Motor neuron (in vitro differentiated cells): ENCODE data around the gene VSX1. TPM values are rescaled to one million over a fixed set of nuclear protein-coding genes. Genes with fewer than 3 reads are reported as not detected.

Experiments used
- ATAC-seq, 8 experiments: fragments of 200-7000 bp; cut with Tn5 transposase; replicated peaks in 6 of 8; 2 replicates each; pipeline ENCODE4 v1.8.0; 2021; ENCODE audit warnings: mild to moderate bottlenecking in 8 of 8, moderate library complexity in 8 of 8
- H3K27ac ChIP-seq, 2 donors: fragments of 250-450 bp; sonication (Bioruptor Pico); 2 replicates each; pipeline ENCODE4 v1.9.0; 2021; ENCODE audit warnings: antibody characterized with exemption in 2 of 2, mild to moderate bottlenecking in 2 of 2, moderate library complexity in 1 of 2
- H3K4me1 ChIP-seq, 2 donors: fragments of 250-450 bp; sonication (Bioruptor Pico); replicated peaks in 1 of 2; 2 replicates each; pipeline ENCODE4 v1.6.1; 2021; ENCODE audit warnings: antibody characterized with exemption in 2 of 2, mild to moderate bottlenecking in 2 of 2, moderate library complexity in 1 of 2
- H3K4me3 ChIP-seq, 5 donors: fragments of 250-450 bp; sonication (Bioruptor Pico); 2 replicates each; pipeline ENCODE4 v1.9.0; 2021; ENCODE audit warnings: antibody characterized with exemption in 5 of 5, mild to moderate bottlenecking in 5 of 5, moderate library complexity in 4 of 5
- WGBS, 10 experiments: fragments of 450-650 bp; shearing (Covaris generic); methylation state at CpG; one replicate each; pipeline ENCODE4 v1.0.0; 2022; 5-methylcytosine and 5-hydroxymethylcytosine counted together
- in situ Hi-C, 9 experiments: fragments of 400-800 bp; cut with MboI; loops; one replicate each; pipeline ENCODE4 v1.15.0; 2021; ENCODE audit warnings: low sequenced_read_pairs in 9 of 9, low pct_unique_long_range_greater_than_20kb in 2 of 9; ENCODE audit not compliant: unreplicated experiment in 9 of 9
- total RNA-seq, 8 experiments: library from RNA; unstranded; fragments of 300-600 nt; gene quantifications; 2 replicates each; pipeline versions ENCODE4 v1.2.3 to v1.2.4, GENCODE V29; 2022

VSX1 gene
- total RNA-seq, 8 experiments from 2014 or later, result 0.21 to 55.7 (median 0.37) TPM; not detected in 1

DNA sequence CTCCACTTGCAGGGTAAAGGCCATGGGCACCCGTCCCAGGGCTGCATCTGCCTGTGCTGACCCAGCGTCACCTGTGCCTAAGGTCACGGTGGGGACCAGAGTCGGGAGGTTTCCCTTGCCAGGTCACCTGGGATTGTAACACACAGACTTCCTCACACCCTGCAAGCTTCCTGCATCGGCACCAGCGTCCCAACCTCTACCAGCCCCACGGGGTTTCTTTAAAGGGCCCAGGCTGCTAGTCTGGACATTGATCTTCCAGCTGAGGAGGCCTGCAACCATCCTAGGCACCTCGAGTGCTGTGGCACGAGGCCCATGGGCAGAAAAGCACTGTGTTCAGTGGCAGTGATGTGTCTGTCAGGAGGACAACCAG, 36.6 kb downstream of the VSX1 start:
- 25 to 100% (median 50%) methylated on average over 1 to 3 of the region's 9 CpGs; no CpG with 5 or more reads in 5 of the 10 experiments for WGBS, 10 experiments
- H3K4me3 ChIP-seq, result no peak overlapping the region
- H3K4me1 ChIP-seq, result peaks cover 0 to 11% of the 10 kb centered on the region in 2 donors
- no peak overlapping the region for H3K27ac ChIP-seq
- no peak for ATAC-seq
- in situ Hi-C loops, result no loop called here

DNA sequence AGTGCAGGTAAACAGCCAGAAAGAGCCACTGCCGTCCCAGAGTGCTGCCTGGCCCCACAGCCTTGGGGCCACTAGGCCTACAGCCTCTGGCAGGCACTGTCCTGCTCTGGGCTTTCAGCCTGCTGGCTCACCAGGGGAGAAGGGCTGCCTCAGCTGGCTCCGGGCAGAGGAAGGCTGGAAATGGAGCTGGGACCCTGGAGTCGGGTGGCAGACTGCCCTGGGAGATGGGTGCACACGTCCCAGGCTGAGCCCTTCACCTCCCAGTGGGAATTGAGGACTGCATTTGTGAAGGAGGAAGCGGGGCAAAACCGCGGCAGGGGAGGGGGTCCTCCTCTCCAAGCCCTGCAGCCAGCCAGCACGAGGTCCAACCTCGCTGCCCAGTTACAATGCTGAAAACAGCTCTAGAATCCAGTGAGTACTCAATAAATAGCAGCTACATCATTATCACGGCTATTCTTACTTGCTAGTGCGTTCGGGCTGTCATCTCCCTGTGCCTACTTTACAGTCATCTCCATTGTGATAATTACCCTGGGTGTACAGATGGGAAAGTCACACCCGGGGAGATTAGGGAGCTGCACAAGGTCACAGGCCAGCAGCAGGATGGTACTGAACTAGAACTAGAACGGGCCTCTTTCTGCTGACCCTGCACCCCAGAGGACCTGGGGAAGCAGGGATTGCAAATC, 37.1 kb downstream of the VSX1 start:
- ATAC-seq, result peak in 5 of 8 experiments; percentile 15 to 58 (median 35)
- no peak overlapping the region for H3K4me3 ChIP-seq
- in situ Hi-C loops, result no loop called here
- WGBS, 10 experiments, result 45 to 100% (median 90%) methylated on average over 1 to 6 of the region's 14 CpGs; no CpG with 5 or more reads in 3 of the 10 experiments
- peaks cover 0 to 9% of the 10 kb centered on the region in 2 donors for H3K4me1 ChIP-seq
- no peak overlapping the region for H3K27ac ChIP-seq

DNA sequence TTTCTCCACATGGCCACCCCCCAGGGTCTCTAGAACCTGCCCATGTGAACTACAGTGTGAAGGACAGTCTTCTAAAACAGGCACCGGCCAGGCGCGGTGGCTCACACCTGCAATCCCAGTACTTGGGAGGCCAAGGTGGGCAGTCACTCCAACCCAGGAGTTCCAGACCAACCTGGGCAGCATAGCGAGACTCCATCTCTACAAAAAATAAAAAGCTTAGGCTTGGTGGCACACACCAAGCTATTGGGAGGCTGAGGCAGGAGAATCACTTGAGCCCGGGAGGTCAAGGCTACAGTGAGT, 37.7 kb downstream of the VSX1 start:
- 60 to 100% (median 86%) methylated on average over 1 to 3 of the region's 5 CpGs; no CpG with 5 or more reads in 3 of the 10 experiments for WGBS, 10 experiments
- ATAC-seq, result no peak
- in situ Hi-C loops, result no loop called here
- Histone ChIP-seq H3K4me3 (no peak overlapping the region), H3K4me1 (peaks cover 0 to 5% of the 10 kb centered on the region in 2 donors), H3K27ac (no peak overlapping the region)

DNA sequence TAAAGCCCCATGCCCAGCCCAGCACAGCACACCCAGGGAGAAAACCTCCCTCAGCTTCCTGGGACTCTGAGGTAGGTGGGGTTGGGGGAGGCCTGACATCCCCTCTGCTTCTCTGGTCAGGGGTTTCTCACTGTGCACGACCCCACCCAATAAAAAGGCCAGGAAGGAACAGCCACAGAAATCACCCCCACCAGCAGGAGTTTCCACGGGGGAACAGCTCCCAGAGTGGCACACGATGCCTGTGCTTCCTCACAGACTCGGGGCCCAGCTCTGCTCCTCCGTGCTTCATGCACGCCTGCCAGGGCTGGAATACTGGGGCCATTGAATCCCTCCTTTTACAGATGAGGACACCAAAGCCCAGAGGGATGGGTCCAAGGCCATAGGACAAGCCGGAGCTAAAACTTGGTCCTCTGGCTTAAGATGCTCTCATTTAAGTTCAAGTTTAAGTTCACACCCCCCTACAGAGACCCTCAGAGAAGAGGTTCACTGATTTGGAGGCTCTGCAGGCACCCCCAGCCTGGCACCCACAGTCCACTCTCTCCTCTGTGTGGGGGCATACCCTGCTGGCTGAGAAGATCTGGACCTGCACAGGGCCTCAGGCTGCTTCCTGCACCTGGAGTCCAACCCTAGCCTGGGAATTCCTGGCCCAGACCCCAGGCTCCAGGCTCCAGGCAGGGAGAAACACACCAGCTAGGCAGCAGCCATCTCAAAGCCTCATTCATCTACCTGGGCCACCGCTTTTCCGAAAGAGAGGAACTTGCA, 38.3 kb downstream of the VSX1 start:
- in situ Hi-C loops, result no loop called here
- Histone ChIP-seq H3K4me3 (no peak overlapping the region), H3K4me1 (peaks cover 0 to 5% of the 10 kb centered on the region in 2 donors), H3K27ac (no peak overlapping the region)
- no peak for ATAC-seq
- WGBS, 10 experiments, result 54 to 100% (median 80%) methylated on average over 2 to 7 of the region's 9 CpGs; no CpG with 5 or more reads in 5 of the 10 experiments

DNA sequence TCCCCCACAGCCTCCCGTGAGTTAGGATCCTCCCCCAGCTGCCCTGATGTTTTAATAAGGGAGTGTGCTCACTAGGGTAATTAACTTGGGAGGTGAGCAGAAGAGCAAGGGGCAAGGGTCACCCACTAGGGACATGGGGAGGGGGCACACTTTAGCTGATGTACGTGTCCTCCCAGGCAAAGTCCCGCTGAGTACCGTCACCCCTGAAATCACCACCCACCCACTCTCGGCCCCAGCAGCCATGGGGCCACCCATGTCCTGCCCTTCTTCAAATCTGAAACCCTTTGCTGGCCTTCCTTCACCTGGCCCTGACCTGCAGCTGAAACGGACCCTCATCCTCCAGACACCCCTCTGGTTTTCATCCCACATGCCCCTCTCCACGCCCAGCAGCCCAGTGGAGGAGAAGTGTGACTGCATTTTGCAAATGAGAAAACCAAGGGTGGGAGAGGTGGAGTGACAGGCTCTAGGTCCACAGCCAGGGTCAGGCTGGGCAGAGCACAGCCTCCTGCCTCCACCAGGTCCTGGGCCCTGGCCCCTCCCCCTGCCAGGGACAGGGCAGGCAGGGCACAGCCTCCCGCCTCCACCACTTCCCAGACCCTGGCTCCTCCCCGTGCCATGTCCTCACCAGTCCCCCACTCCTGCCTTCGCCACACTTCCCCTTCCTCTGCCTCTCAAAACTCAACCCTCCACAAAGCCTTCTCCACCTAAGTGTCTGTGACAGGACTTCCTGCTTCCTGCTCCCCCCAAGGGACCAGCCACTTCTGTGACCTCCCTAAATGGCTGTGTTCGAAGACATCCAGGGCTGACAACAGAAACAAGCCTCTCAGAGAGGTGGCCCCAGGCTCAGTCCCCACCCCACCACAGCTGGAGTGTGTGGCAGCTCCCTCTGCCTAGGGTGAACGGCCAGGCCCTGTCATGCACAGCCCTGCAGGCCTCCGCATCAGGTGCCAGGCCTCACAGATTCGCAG, 39.1 kb downstream of the VSX1 start:
- peak in 7 of 8 experiments; percentile 42 to 75 (median 51) for ATAC-seq
- no peak overlapping the region for H3K27ac ChIP-seq
- WGBS, 10 experiments, result 20 to 70% (median 45%) methylated on average over 1 to 4 of the region's 14 CpGs; no CpG with 5 or more reads in 6 of the 10 experiments
- in situ Hi-C loops, result no loop called here
- peaks cover 0 to 5% of the 10 kb centered on the region in 2 donors for H3K4me1 ChIP-seq
- H3K4me3 ChIP-seq, result no peak overlapping the region

DNA sequence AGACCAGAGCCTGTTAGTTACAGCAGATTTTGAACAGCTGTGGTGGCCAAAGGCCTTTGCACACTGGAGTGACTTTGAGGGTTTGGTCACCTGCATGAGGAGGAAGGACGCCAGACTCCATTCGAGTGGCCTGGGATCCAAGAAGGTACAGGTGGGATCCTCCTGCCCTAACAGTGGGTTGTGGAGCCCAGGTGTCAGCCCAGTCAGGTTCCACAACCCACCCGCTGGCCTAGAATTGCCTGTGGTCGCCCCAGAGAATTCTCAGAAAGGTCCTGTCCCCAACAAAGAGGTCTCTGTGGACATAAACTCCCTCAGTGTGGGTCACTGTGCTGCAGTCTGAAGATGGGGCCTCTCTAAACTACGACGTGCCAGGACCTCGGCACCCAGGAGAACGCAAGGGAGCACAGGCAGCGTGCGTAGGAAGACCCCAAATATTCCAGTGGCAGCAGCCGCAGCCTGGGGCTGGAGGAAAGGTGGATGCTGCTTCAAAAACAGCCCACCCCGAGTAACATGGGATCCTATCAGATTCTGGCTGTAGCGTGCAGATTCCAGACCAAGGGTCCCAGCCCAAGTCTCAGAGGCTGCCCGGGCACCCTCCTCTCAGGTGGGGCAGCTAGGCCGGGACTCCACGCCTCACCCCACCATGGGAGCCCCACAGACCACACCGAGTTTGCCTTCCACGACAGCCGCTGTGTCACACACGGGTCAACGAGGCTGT, 40.0 kb downstream of the VSX1 start:
- no peak for ATAC-seq
- WGBS, 10 experiments, result 60 to 100% (median 83%) methylated on average over 1 to 4 of the region's 21 CpGs; no CpG with 5 or more reads in 5 of the 10 experiments
- in situ Hi-C loops, result no loop called here
- Histone ChIP-seq H3K4me1 (peaks cover 0 to 5% of the 10 kb centered on the region in 2 donors), H3K27ac (no peak overlapping the region), H3K4me3 (no peak overlapping the region)

- in situ Hi-C loops, result no loop called here
- WGBS, 10 experiments, result 20 to 100% (median 80%) methylated on average over 1 to 4 of the region's 6 CpGs; no CpG with 5 or more reads in 7 of the 10 experiments
- Histone ChIP-seq H3K27ac (no peak overlapping the region), H3K4me3 (no peak overlapping the region), H3K4me1 (peaks cover 0 to 11% of the 10 kb centered on the region in 2 donors)
- peak in 2 of 8 experiments; percentile 15 to 41 for ATAC-seq
Measured at GRCh38 chr20:25040438-25040831, 41.5 kb downstream of the VSX1 start.

DNA sequence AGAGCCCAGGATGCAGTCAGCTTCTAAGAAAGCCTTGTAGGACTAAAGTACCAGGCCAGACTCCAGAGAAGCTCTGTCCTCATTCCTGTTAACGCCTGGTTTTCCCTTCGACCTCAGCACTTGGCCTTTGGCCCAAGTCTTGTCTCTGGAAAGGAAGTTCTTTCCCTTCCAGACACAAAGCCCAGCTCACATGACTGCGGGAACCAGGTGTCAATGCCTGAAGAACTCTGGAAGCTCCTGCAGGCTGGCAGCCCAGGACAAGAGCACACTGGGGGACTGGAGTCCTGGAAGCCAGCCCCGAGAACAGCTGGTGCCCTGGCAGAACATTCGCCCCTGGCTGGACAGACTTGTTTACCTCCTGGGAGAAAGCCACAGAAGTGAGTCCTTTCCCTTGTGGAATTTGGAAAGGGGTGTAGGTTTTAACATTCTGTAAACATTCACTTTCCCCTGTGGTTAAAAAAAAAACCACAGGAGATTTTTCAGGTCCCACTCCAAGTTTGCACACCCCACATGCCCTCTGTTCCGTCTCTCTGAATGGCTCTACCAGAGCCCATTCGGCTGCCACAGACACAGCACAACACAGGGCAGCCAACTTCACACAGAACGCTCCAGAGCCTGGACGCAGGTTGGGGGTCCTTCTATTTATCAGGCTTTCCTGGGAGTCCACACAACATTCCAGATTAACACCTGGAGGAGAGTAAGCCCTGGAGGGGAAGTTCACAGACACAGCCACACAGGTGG, 42.1 kb downstream of the VSX1 start:
- in situ Hi-C loops, result no loop called here
- WGBS, 10 experiments, result 0 to 90% (median 42%) methylated on average over 1 to 5 of the region's 9 CpGs; no CpG with 5 or more reads in 2 of the 10 experiments
- no peak overlapping the region for H3K27ac ChIP-seq
- peaks cover 0 to 11% of the 10 kb centered on the region in 2 donors for H3K4me1 ChIP-seq
- H3K4me3 ChIP-seq, result no peak overlapping the region
- ATAC-seq, result peak in 3 of 8 experiments; percentile 10 to 34 (median 21)

DNA sequence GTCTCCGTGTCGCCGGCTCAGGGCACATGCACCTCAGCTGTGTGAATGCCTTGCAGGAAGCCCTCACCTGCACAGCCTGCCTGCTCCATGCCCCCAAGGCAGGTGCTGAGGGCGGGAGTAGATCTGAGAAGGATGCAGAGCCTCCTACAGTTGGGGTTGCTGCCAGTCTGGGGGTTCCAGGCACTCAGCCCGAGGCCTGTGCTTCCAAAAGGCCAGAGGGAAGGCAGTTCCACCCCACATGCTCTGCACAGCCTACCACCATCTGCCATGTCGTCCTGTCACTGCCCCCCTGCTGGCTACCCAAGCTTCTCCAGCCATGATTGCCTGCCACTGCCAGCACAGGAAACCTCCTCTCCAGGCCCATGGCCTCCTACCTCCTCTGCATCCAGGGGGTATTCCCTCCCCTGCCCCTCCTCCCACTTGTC, 43.3 kb downstream of the VSX1 start:
- in situ Hi-C loops, result no loop called here
- H3K4me1 ChIP-seq, result peaks cover under 1 to 14% of the 10 kb centered on the region in 2 donors
- 58 to 100% methylated on average over 1 to 4 of the region's 6 CpGs; no CpG with 5 or more reads in 8 of the 10 experiments for WGBS, 10 experiments
- ATAC-seq, result no peak
- no peak overlapping the region for H3K4me3 ChIP-seq
- H3K27ac ChIP-seq, result no peak overlapping the region

GRCh38 chr20:25038103-25038410, 43.9 kb downstream of the VSX1 start:
- peaks cover 6 to 19% of the 10 kb centered on the region in 2 donors for H3K4me1 ChIP-seq
- no peak overlapping the region for H3K27ac ChIP-seq
- ATAC-seq, result no peak
- WGBS, 10 experiments, result 50 to 100% (median 78%) methylated on average over 1 to 3 of the region's 3 CpGs; no CpG with 5 or more reads in 2 of the 10 experiments
- in situ Hi-C loops, result no loop called here
- no peak overlapping the region for H3K4me3 ChIP-seq

- ATAC-seq, result no peak
- Histone ChIP-seq H3K4me1 (peaks cover 10 to 18% of the 10 kb centered on the region in 2 donors), H3K4me3 (no peak overlapping the region), H3K27ac (no peak overlapping the region)
- in situ Hi-C loops, result no loop called here
- 60 to 91% (median 80%) methylated on average over 1 to 11 of the region's 15 CpGs; no CpG with 5 or more reads in 1 of the 10 experiments for WGBS, 10 experiments
Measured at GRCh38 chr20:25037288-25038102, 44.4 kb downstream of the VSX1 start.
